ENCODE results near the gene CINP. TPM values are rescaled to one million over a fixed set of nuclear protein-coding genes. Genes with fewer than 3 reads are reported as not detected.
"Not testable (repeated sequence)": the region's sequence is repeated elsewhere in the genome, so short reads cannot be mapped to it uniquely, and the experiment has no call there.

The CINP gene
- polyA plus RNA-seq, 6 donors from 2014 or later, result 28.6 to 42.4 (median 34.9) TPM

DNA sequence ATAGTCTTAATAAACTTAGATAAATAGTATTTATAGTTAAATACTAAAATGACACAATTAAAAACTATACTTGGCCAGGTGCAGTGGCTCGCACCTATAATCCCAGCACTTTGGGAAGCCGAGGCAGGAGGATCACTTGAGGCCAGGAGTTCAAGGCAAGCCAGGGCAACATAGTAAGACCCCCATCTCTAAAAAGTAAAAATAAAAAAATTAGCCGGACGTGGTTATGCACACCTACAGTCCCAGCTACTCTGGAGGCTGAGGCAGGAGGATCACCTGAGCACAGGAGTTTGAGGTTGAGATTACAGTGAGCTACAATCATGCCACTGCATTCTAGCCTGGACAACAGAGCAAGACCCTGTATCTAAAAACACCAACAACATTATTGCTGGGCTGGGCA, 16.0 kb downstream of the CINP start:
- peaks cover 27 to 33% of the 10 kb centered on the region in 2 donors for H3K36me3 Mint-ChIP-seq
- no peaks in the 10 kb centered on the region for H3K9me3 Mint-ChIP-seq

DNA sequence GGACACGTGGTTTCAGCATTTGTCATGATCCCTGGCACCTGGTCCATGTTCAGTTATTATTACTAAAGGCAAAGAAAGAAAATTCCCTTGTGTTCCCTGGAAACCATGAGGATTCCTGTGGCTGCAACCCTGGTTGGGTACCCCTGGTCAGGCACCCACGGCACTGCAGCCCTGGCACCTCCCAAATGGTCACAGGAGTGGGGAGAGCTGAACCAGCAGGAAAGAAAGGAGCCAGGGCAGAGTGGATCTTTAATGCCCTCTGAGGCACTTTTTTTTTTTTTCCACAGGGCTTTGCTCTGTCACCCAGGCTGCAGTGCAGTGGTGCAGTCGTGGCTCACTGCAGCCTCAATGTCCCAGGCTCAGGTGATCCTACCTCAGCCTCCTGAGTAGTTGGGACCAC, 17.5 kb downstream of the CINP start:
- Mint-ChIP-seq H3K4me3 (no peak overlapping the region), H3K36me3 (peaks cover 32 to 34% of the 10 kb centered on the region in 2 donors), H3K27me3 (no peaks in the 10 kb centered on the region), H3K4me1 (no peaks in the 10 kb centered on the region), H3K9me3 (no peaks in the 10 kb centered on the region), H3K27ac (peak overlapping the region in 1 of 6 donors; percentile 41)
- no peak for ATAC-seq (ENCODE audit: low read depth in 2 of 2)
- no peak for DNase-seq

More for the DNA sequence above, 16.0 kb downstream of the CINP start:
- ATAC-seq (ENCODE audit: low read depth in 2 of 2), result no peak
- H3K27ac Mint-ChIP-seq, result peak overlapping the region in 1 of 6 donors; percentile 37
- no peak for DNase-seq
- H3K4me3 Mint-ChIP-seq, result no peak overlapping the region
- H3K27me3 Mint-ChIP-seq, result no peaks in the 10 kb centered on the region
- H3K4me1 Mint-ChIP-seq, result no peaks in the 10 kb centered on the region

DNA sequence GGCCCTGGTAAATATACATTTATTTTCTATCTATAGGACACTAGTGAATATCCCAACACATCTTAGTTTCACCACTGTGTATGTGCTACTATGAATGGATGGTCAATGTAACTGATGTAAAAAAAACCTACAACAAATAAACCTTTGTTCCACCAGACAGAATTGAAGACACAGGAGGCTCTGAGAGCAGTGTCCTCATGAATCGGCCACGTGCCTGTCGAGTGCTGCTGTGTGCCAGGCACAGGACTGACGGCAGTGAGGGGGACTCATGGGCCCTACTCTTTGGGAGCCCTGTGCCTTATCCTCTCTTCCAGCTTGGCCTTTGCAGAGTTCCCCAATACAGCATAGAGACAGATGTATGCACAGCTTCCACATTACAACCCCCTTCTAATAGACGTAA, 18.2 kb downstream of the CINP start:
- Mint-ChIP-seq H3K9me3 (no peaks in the 10 kb centered on the region), H3K4me1 (no peaks in the 10 kb centered on the region), H3K36me3 (peaks cover 28 to 32% of the 10 kb centered on the region in 2 donors), H3K27ac (peak overlapping the region in 2 of 6 donors; percentile 57 to 85), H3K4me3 (no peak overlapping the region), H3K27me3 (no peaks in the 10 kb centered on the region)
- DNase-seq (no peak), ATAC-seq (ENCODE audit: low read depth in 2 of 2) (no peak)

DNA sequence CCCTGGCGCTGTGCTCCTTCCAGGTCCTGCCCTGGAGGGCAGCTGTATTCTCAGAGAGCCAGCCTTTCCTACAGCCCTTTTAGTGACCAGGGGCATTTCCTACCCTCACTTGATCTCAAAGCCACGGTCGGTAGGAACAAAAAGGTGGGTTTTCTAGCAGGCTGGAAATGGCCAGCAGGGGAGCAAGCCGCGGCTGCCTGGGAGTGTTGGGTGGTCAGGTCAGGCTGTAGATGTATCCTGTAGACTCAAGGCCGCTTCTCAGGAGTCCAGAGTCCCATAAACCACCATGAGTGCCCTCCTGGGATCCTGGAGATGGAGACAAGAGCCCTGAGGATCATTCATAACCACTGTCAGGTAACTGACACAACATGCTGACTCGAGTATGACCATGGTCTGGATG, 18.6 kb downstream of the CINP start:
- Mint-ChIP-seq H3K36me3 (peaks cover 24 to 32% of the 10 kb centered on the region in 2 donors), H3K4me1 (no peaks in the 10 kb centered on the region), H3K9me3 (no peaks in the 10 kb centered on the region), H3K4me3 (no peak overlapping the region), H3K27ac (peak overlapping the region in 1 of 6 donors; percentile 30), H3K27me3 (no peaks in the 10 kb centered on the region)
- DNase-seq (no peak), ATAC-seq (ENCODE audit: low read depth in 2 of 2) (no peak)

DNA sequence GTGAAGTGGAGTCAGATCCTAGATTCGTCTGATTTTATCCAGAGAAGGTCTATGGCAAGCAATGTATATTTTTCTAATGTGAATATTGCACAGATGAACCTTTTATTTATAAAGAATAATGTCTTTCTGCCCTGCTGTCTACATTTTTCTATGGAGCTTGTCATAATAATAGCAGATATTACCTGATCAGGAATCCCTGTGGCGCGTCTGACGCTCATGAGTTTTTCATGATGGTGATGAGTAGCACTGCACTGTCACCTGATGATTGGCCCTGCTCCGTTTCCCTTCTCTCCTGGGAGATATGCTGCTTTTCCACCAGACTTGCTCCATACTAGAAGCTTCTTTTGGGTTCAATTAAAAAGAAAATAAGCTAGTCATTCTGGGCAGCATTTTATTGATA, 20.5 kb downstream of the CINP start:
- Mint-ChIP-seq H3K4me1 (no peaks in the 10 kb centered on the region), H3K27ac (peak overlapping the region in 2 of 6 donors; percentile 40 to 54), H3K4me3 (no peak overlapping the region), H3K9me3 (no peaks in the 10 kb centered on the region), H3K36me3 (peaks cover 18 to 40% of the 10 kb centered on the region in 2 donors), H3K27me3 (no peaks in the 10 kb centered on the region)
- ATAC-seq (ENCODE audit: low read depth in 2 of 2), result no peak
- DNase-seq, result no peak

DNA sequence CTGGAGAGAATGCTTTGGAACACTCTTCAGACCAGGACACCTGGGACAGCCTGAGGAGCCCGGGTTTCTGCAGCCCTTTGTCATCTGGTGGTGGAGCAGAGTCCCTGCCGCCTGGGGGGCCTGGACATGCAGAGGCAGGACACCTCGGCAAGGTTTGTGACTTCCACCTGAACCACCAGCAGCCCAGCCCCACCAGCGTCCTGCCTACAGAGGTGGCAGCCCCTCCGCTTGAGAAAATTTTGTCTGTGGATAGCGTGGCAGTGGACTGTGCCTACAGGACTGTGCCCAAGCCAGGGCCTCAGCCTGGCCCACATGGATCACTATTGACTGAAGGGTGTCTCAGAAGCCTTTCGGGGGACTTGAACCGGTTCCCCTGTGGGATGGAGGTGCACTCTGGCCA, 21.1 kb downstream of the CINP start:
- Mint-ChIP-seq H3K27ac (peak overlapping the region in 1 of 6 donors; percentile 40), H3K4me3 (no peak overlapping the region), H3K36me3 (peaks cover 18 to 40% of the 10 kb centered on the region in 2 donors), H3K4me1 (no peaks in the 10 kb centered on the region), H3K9me3 (no peaks in the 10 kb centered on the region), H3K27me3 (no peaks in the 10 kb centered on the region)
- no peak for DNase-seq
- no peak for ATAC-seq (ENCODE audit: low read depth in 2 of 2)

DNA sequence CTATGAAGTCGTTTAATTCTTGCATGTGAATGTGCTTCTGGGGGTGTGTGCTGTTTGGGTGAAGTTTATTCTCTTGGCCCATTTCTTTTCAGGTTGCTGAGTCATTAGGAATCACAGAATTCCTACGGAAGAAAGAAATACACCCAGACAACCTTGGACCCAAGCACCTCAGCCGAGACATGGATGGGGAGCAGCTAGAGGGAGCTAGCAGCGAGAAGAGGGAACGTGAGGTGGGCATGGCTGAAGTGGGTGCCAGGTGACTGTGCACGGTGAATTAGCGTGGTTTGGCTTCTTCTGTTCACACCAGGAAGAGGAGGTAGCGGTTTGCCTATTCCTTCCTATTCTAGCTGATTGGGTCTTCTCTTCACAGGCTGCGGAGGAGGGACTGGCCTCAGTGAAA, 24.0 kb downstream of the CINP start:
- DNase-seq (no peak), ATAC-seq (ENCODE audit: low read depth in 2 of 2) (no peak)
- Mint-ChIP-seq H3K4me3 (no peak overlapping the region), H3K36me3 (peaks cover 16 to 38% of the 10 kb centered on the region in 2 donors), H3K27me3 (no peaks in the 10 kb centered on the region), H3K9me3 (no peaks in the 10 kb centered on the region), H3K27ac (peak overlapping the region in 1 of 6 donors; percentile 11), H3K4me1 (peaks cover 0 to 2% (median 0%) of the 10 kb centered on the region in 3 donors)

DNA sequence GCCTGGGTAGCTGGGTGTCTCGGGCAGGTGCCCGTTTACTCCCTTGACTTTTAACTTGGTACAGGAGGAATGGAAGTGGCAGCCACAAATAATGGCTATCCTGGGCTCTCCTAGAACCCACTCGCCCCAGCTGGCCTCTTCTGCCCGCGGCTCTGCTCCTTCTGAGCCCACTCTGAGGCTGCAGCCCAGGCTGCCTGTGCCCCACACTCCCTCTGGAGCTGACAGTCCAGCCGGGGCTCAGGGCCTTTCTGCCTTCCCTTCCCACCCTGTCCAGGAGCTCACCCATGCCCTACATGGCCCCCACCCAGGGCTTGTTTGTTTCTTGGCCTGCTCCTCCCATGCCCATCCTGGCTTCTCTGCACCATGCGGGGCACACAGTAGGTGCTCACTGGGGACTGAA, 27.5 kb downstream of the CINP start:
- H3K36me3 Mint-ChIP-seq, result peaks cover 9 to 30% of the 10 kb centered on the region in 2 donors

DNA sequence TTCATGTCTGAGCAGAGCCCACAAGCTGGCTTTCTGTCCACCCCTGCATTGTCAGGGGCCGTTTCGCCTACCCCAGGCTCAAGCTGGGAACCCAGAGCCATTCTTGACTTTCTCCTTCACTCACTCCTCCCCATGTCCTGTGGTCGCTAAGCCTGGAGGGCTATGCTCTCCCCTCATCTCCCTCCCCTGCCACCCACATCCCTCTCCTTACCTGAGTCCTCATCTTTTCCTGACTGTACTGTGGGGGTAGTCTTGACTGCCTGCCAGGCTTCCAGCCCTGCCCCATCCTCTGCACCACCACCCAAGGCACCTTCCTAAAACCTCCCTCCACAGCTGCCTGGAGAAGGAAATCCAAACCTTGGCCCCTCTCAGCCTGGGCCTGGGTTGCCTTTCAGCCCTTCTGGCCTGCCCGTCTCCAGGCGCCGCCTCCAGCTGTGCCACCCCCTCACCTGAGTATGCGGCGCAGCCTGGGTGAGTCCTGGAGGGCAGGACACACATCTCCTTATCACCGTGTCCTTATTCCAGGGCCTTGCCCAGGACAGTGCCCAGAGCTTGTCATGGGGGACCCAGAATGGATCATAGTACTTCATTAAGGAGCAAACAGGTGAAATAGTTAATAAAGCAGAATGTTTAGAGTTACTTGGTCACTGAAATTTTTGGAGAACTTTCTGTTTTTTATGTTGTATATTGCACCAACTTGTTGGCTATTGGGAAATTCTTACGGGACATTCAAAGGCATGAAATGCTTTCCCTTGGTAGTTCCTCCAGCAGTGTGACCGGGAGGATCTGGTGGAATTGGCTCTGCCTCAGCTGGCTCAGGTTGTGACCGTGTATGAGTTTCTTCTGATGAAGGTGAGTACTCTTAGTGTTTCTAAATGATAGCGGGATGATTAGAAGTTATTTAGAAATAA, 28.6 kb downstream of the CINP start:
- H3K9me3 Mint-ChIP-seq, result no peaks in the 10 kb centered on the region
- H3K4me1 Mint-ChIP-seq, result peaks cover 0 to 5% (median 0%) of the 10 kb centered on the region in 3 donors
- no peak for DNase-seq
- H3K27me3 Mint-ChIP-seq, result no peaks in the 10 kb centered on the region
- no peak overlapping the region for H3K4me3 Mint-ChIP-seq
- peaks cover 9 to 30% of the 10 kb centered on the region in 2 donors for H3K36me3 Mint-ChIP-seq
- peak overlapping the region in 2 of 6 donors; percentile 3 to 86 for H3K27ac Mint-ChIP-seq
- no peak for ATAC-seq (ENCODE audit: low read depth in 2 of 2)

More for the DNA sequence above, 27.5 kb downstream of the CINP start:
- H3K27me3 Mint-ChIP-seq, result no peaks in the 10 kb centered on the region
- DNase-seq (no peak), ATAC-seq (ENCODE audit: low read depth in 2 of 2) (no peak)
- no peak overlapping the region for H3K4me3 Mint-ChIP-seq
- H3K27ac Mint-ChIP-seq, result peak overlapping the region in 1 of 6 donors; percentile 21
- no peaks in the 10 kb centered on the region for H3K9me3 Mint-ChIP-seq
- H3K4me1 Mint-ChIP-seq, result peaks cover 0 to 5% (median 0%) of the 10 kb centered on the region in 3 donors

DNA sequence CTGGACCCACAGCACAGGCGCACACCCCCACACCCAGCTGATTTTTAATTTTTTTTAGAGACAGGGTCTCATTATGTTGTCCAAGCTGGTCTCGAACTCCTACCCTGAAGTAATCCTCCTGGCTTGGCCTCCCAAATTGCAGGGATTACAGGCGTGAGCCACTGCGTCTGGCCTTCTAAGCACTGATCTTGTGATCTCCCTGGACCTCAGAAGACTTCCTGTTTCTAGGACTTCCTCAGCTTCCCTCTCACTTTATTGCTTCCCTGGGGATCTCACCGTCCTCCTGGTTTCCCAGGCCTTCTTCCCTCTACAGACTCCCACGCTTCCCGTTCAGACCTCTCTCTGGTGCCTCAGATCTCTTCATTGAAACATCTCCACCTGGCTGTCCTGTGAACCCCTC, 29.3 kb downstream of the CINP start:
- peaks cover 9 to 23% of the 10 kb centered on the region in 2 donors for H3K36me3 Mint-ChIP-seq
- ATAC-seq (ENCODE audit: low read depth in 2 of 2), result no peak

DNA sequence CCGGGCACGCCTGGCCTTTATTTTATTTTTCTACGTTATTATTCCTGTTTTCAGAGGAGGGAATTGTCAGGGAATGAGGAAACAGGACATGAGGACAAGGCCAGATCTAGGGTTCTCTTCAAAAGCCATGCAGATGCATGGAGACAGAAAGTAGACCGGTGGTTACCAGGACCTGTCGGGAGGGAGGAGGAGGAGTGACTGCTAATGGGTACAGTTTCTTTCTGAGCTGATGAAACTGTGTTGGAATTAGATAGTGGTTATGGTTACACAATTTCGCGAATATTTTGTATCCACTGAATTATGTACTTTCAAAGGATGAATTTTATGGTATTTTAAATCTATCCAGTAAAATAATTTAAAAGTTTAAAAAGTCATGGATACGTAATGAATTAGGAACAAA, 31.9 kb downstream of the CINP start:
- DNase-seq (no peak), ATAC-seq (ENCODE audit: low read depth in 2 of 2) (no peak)
- H3K4me1 Mint-ChIP-seq, result peaks cover 0 to 5% (median 0%) of the 10 kb centered on the region in 3 donors
- H3K4me3 Mint-ChIP-seq, result peak overlapping the region in 1 of 8 donors; percentile 42
- H3K36me3 Mint-ChIP-seq, result peaks cover 10 to 19% of the 10 kb centered on the region in 2 donors
- no peaks in the 10 kb centered on the region for H3K27me3 Mint-ChIP-seq
- peak overlapping the region in 1 of 6 donors; percentile 30 for H3K27ac Mint-ChIP-seq
- H3K9me3 Mint-ChIP-seq, result no peaks in the 10 kb centered on the region

More for the DNA sequence above, 29.3 kb downstream of the CINP start:
- Mint-ChIP-seq H3K4me1 (peaks cover 0 to 5% (median 0%) of the 10 kb centered on the region in 3 donors), H3K4me3 (no peak overlapping the region), H3K27ac (peak overlapping the region in 1 of 6 donors; percentile 3), H3K9me3 (no peaks in the 10 kb centered on the region), H3K27me3 (no peaks in the 10 kb centered on the region)
- no peak for DNase-seq

DNA sequence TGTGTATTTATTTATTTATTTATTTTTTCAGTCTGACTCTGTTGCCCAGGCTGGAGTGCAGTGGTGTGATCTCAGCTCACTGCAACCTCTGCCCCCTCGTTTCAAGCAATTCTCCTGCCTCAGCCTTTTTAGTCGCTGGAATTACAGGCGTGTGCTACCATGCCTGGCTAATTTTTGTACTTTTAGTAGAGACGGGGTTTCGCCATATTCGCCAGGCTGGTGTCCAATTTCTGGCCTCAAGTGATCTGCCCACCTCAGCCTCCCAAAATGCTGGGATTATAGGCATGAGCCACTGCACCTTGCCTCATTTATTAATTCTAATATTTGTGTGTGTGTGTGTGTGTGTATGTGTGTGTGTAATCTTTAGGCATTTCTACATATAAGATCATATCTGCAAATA, 33.3 kb downstream of the CINP start:
- not testable (repeated sequence) for H3K27me3 Mint-ChIP-seq; H3K27ac Mint-ChIP-seq; ATAC-seq (ENCODE audit: low read depth in 2 of 2); H3K4me3 Mint-ChIP-seq; H3K4me1 Mint-ChIP-seq; DNase-seq; H3K9me3 Mint-ChIP-seq
- H3K36me3 Mint-ChIP-seq, result peaks cover 10 to 18% of the 10 kb centered on the region in 2 donors

DNA sequence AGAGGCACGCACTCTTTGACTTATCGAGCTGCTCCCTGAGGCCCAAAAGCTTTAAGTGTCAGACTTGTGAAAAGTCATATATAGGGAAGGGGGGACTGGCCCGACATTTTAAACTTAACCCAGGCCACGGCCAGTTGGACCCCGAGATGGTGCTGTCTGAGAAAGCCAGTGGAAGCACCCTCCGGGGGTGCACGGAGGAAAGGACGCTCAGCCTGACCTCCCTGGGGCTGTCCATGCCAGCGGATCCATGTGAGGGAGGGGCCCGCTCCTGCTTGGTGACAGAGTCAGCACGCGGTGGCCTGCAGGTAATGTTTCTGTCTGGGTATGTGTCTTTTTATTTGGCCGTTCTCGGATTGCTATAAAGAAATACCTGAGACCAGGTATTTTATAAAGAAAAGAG, 36.1 kb downstream of the CINP start:
- Mint-ChIP-seq H3K27ac (no peak overlapping the region), H3K4me3 (no peak overlapping the region), H3K27me3 (no peaks in the 10 kb centered on the region), H3K9me3 (no peaks in the 10 kb centered on the region), H3K4me1 (peaks cover 7 to 18% (median 11%) of the 10 kb centered on the region in 3 donors), H3K36me3 (peaks cover 5 to 6% of the 10 kb centered on the region in 2 donors)
- DNase-seq, result no peak
- no peak for ATAC-seq (ENCODE audit: low read depth in 2 of 2)

DNA sequence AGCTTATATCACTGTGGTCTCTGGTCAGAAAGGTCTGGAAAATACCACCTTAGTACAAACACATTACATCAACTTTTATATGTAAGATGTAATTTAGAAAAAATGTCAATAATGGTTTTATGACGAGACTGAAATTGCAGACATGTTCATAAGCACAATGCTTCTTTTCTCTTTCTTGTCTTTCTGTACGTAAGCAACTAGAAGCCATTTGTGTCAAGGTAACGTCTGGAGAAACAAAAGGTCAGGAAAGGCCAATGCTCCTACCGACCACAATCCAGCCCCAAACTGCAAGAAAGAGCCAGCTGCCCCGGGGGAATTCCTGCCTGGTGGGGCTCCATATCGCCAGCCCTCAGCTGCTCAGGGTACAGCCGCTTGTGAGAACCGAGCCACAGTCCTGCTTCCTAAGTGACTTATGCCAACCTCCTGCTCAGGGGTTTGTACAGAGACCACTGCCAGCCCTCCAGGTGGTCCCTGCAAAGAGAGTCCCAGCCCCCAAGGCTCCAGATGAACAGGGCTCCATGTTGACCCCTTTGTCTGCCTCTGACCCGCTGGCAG, 36.8 kb downstream of the CINP start:
- ATAC-seq (ENCODE audit: low read depth in 2 of 2) (no peak), DNase-seq (no peak)
- no peak overlapping the region for H3K4me3 Mint-ChIP-seq
- no peaks in the 10 kb centered on the region for H3K27me3 Mint-ChIP-seq
- H3K4me1 Mint-ChIP-seq, result peaks cover 10 to 25% (median 11%) of the 10 kb centered on the region in 3 donors
- no peaks in the 10 kb centered on the region for H3K9me3 Mint-ChIP-seq
- H3K27ac Mint-ChIP-seq, result peak overlapping the region in 1 of 6 donors; percentile 20
- peaks cover 5 to 6% of the 10 kb centered on the region in 2 donors for H3K36me3 Mint-ChIP-seq

All from naive B cell (primary cell).